Endothelial cell of umbilical vein (primary cell): ENCODE data around the gene TNFSF13. TPM values are rescaled to one million over a fixed set of nuclear protein-coding genes. Genes with fewer than 3 reads are reported as not detected.

ENCODE experiments used
- BruUV-seq: library from RNA; stranded (reverse); fragments of 400-500 nt; replicated peaks from 2 replicates; lab custom pipeline; 2021; lab: Mats Ljungman, UMichigan
- CTCF ChIA-PET: fragments of 300-600, 350-600 bp; sonication (Branson Sonifier 250); formaldehyde crosslinking; loops from one replicate; lab custom pipeline; 2021; ENCODE audit warnings: antibody characterized with exemption, inconsistent platforms; lab: Charles Lee
- POLR2A ChIA-PET: fragments of 300-600, 350-600 bp; sonication (Branson Sonifier 250); formaldehyde crosslinking; loops from one replicate; lab custom pipeline; 2021; ENCODE audit warnings: antibody characterized with exemption, inconsistent platforms; lab: Charles Lee
- DNase-seq: peaks from one replicate; pipeline ENCODE4 v3.0.0-alpha.2; 2011; ENCODE audit warnings: low read depth, low spot score
- FAIRE-seq: peaks from 2 replicates; lab custom pipeline; 2011; peaks lifted over from hg19 to GRCh38; lab: Jason Lieb, UNC
- H2AFZ ChIP-seq: 2 replicates; pipeline ENCODE4 v1.6.0; 2012; ENCODE audit warnings: low read depth, low read length, control low read depth, inconsistent platforms
- H3K27ac ChIP-seq: 2 replicates; pipeline ENCODE4 v1.5.1; 2011; ENCODE audit warnings: low read depth, mild to moderate bottlenecking, control low read depth, low read length, moderate library complexity; ENCODE audit not compliant: insufficient read depth
- H3K27me3 ChIP-seq, 2 experiments: 2 replicates each; pipeline versions ENCODE4 v1.6.0 to v1.6.1; 2011; ENCODE audit warnings: low read length in 2 of 2, mixed read lengths in 1 of 2; ENCODE audit not compliant: control insufficient read depth in 2 of 2, insufficient read depth in 2 of 2
- H3K36me3 ChIP-seq, 2 experiments: 2 replicates in 1 of 2; 3 replicates in 1 of 2; pipeline ENCODE4 v1.5.1; 2011; ENCODE audit warnings: low read length in 2 of 2, mild to moderate bottlenecking in 1 of 2, moderate library complexity in 1 of 2; ENCODE audit not compliant: control insufficient read depth in 2 of 2, insufficient read depth in 2 of 2; ENCODE audit errors: extremely low read depth in 1 of 2
- H3K4me1 ChIP-seq: 3 replicates; pipeline ENCODE4 v1.5.1; 2011; ENCODE audit warnings: mild to moderate bottlenecking, low read length; ENCODE audit not compliant: control insufficient read depth, insufficient read depth; ENCODE audit errors: extremely low read depth
- H3K4me2 ChIP-seq: 2 replicates; pipeline ENCODE4 v1.6.1; 2011; ENCODE audit warnings: low read length, control low read depth, mixed read lengths; ENCODE audit not compliant: insufficient read depth
- H3K4me3 ChIP-seq, 3 experiments: fragments of 200-600 bp in 1 of 3; sonication (generic), shearing (Covaris generic) in 1 of 3; replicated peaks in 1 of 3; 2 replicates each; pipeline ENCODE4 v1.5.1; 2011 to 2016; ENCODE audit warnings: control low read depth in 3 of 3, low read length in 3 of 3, mild to moderate bottlenecking in 2 of 3, inconsistent platforms in 1 of 3, low read depth in 1 of 3, moderate library complexity in 1 of 3; ENCODE audit not compliant: insufficient read depth in 1 of 3
- H3K79me2 ChIP-seq: 2 replicates; pipeline ENCODE4 v1.6.0; 2012; ENCODE audit warnings: low read length, inconsistent platforms; ENCODE audit not compliant: control insufficient read depth, insufficient read depth
- H3K9ac ChIP-seq: replicated peaks from 2 replicates; pipeline ENCODE3; 2011; ENCODE audit warnings: low read length, control low read depth; ENCODE audit not compliant: insufficient read depth; ENCODE audit errors: extremely low read depth
- H3K9me1 ChIP-seq: replicated peaks from 3 replicates; pipeline ENCODE4 v1.6.0; 2011; ENCODE audit warnings: mild to moderate bottlenecking, low read length; ENCODE audit not compliant: control insufficient read depth, insufficient read depth; ENCODE audit errors: extremely low read depth
- H3K9me3 ChIP-seq: replicated peaks from 2 replicates; pipeline ENCODE4 v1.5.1; 2012; ENCODE audit warnings: low read length, inconsistent platforms; ENCODE audit not compliant: control insufficient read depth, insufficient read depth
- H4K20me1 ChIP-seq: replicated peaks from 2 replicates; pipeline ENCODE3; 2011; ENCODE audit warnings: mild to moderate bottlenecking, low read length; ENCODE audit not compliant: control insufficient read depth, insufficient read depth; ENCODE audit errors: extremely low read depth
- EZH2 ChIP-seq: IDR thresholded peaks from 2 replicates; pipeline ENCODE4 v1.6.1; 2012; ENCODE audit warnings: borderline replicate concordance, low read depth, mild to moderate bottlenecking, moderate library complexity, low read length, inconsistent platforms; ENCODE audit not compliant: severe bottlenecking
- FOS ChIP-seq: IDR thresholded peaks from 2 replicates; pipeline ENCODE4 v1.6.1; 2011; ENCODE audit warnings: mild to moderate bottlenecking, low read length, moderate library complexity, borderline replicate concordance; ENCODE audit not compliant: insufficient read depth
- GATA2 ChIP-seq: IDR thresholded peaks from 2 replicates; pipeline ENCODE4 v1.7.0; 2011; ENCODE audit warnings: low read depth, mild to moderate bottlenecking, moderate library complexity, mixed read lengths, low read length; ENCODE audit not compliant: insufficient read length, insufficient read depth
- JUN ChIP-seq: IDR thresholded peaks from 2 replicates; pipeline ENCODE4 v1.6.1; 2011; ENCODE audit warnings: borderline replicate concordance, low read depth; ENCODE audit not compliant: insufficient read length, insufficient read depth
- MYC ChIP-seq: IDR thresholded peaks from one replicate; pipeline ENCODE4 v1.6.1; 2011; ENCODE audit warnings: mild to moderate bottlenecking, low read depth, low read length
- POLR2A ChIP-seq: IDR thresholded peaks from 2 replicates; pipeline ENCODE4 v1.6.1; 2012; ENCODE audit warnings: low read depth, mild to moderate bottlenecking, control low read depth, low read length
- POLR2AphosphoS5 ChIP-seq: IDR thresholded peaks from 2 replicates; pipeline ENCODE4 v1.6.1; 2012; ENCODE audit warnings: low read depth, mild to moderate bottlenecking, control low read depth, low read length, moderate library complexity; ENCODE audit not compliant: insufficient read depth
- dilution Hi-C: fragments of 300-500 bp; cut with MboI; formaldehyde crosslinking; loops from one replicate; pipeline ENCODE4 v1.15.0; 2019; ENCODE audit warnings: low sequenced_read_pairs; ENCODE audit not compliant: extremely low pct_ligation_motif_present
- intact Hi-C: fragments of 100-400 bp; cut with micrococcal nuclease; formaldehyde crosslinking; loops from one replicate; pipeline ENCODE4 v1.10.0; 2022
- polyA plus RNA-seq, 4 experiments: library from polyadenylated mRNA; depleted of rRNA in 3 of 4; stranded (reverse) in 3 of 4; unstranded in 1 of 4; fragments of >200 nt; gene quantifications; 2 replicates each; pipeline versions ENCODE4 v1.2.1 to v1.2.3, GENCODE V29; 2011 to 2012; ENCODE audit warnings: missing spikeins in 1 of 4
- total RNA-seq: library from RNA; stranded (reverse); gene quantifications from 2 replicates; pipeline ENCODE4 v1.2.3, GENCODE V29; 2021
- TF ChIP-seq, protein P1 (sequence below): IDR thresholded peaks from 2 replicates; pipeline ENCODE4 v1.6.1; 2011; ENCODE audit not compliant: insufficient read depth, insufficient read length
- TF ChIP-seq, protein P2 (sequence below), 2 donors: IDR thresholded peaks; 1 replicate in 1 of 2; 2 replicates in 1 of 2; pipeline ENCODE4 v1.5.1; 2011; ENCODE audit warnings: low read length in 2 of 2, mild to moderate bottlenecking in 2 of 2, moderate library complexity in 2 of 2, control low read depth in 1 of 2, inconsistent platforms in 1 of 2, low read depth in 1 of 2; ENCODE audit not compliant: insufficient read depth in 1 of 2; ENCODE audit errors: extremely low read depth in 1 of 2

Gene TNFSF13
- total and polyA plus RNA-seq, 2 donors (not counting 3 experiments of a cell fraction or from before 2014, with no cell fraction given), result 3.6 to 5.4 TPM

DNA sequence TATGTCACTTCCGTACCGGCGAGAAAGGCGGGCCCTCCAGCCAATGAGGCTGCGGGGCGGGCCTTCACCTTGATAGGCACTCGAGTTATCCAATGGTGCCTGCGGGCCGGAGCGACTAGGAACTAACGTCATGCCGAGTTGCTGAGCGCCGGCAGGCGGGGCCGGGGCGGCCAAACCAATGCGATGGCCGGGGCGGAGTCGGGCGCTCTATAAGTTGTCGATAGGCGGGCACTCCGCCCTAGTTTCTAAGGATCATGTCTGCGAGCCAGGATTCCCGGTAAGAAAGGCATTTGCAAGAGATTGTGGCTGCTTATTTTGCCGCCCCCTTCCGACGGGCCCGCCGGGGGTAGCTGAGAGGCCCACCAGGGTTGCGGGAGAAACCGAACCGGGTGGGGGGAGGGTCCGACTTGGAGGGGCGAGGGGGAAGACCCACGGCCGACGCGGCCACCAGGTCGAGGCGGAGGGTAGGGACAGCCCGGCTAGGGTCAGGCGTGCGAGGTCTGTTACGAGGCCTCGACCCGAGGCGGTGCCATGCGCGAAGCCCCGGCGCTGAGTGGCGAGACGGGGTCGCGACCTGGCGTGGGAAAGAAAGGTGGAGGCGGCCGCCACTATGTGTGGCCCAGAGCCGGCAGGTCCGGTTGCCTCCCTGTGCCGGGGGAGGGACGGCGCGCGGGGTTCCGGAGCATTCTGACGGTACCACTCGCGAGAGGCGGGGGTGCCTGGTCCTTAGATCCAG lies 14.2 kb downstream of the TNFSF13 start:
- no peak overlapping the region for H2AFZ ChIP-seq
- ChIA-PET POLR2A (interaction anchor here (1.0 to 2.1 kb wide), 4 partner anchors 10 to 114 kb away, joined by 3 to 9 read pairs (median 6); partner anchors contain the start of genes MPDU1, POLR2A, TP53 and WRAP53), CTCF (interaction anchor here (1.6 to 6.2 kb wide), 4 partner anchors 11 to 115 kb away, joined by 5 to 40 read pairs (median 10); partner anchors contain the start of genes MPDU1, SOX15, TP53 and WRAP53)
- H3K9me3 ChIP-seq, result no peaks in the 10 kb centered on the region
- dilution Hi-C loops, result no loop called here
- peaks cover 43% of the 10 kb centered on the region for H3K4me1 ChIP-seq
- H3K9ac ChIP-seq, result peak overlapping the region; percentile 98
- H3K27ac ChIP-seq, result peak overlapping the region; percentile 91
- H3K4me3 ChIP-seq, result peak overlapping the region; percentile 86 to 96 (median 87)
- peak; percentile 100 for DNase-seq
- no peak overlapping the region for H3K4me2 ChIP-seq
- peaks cover 30 to 49% of the 10 kb centered on the region in 2 experiments for H3K36me3 ChIP-seq
- peak; percentile 100 for FAIRE-seq
- H3K79me2 ChIP-seq, result peaks cover 51% of the 10 kb centered on the region
- no peak for TF ChIP-seq GATA2
- peak; percentile 99 for TF ChIP-seq POLR2A
- peak; percentile 100 for TF ChIP-seq POLR2AphosphoS5
- no peaks in the 10 kb centered on the region for H3K27me3 ChIP-seq
- H3K9me1 ChIP-seq, result no peaks in the 10 kb centered on the region
- intact Hi-C loops, result loop anchor here (1.0 to 5.0 kb wide), 6 partner anchors 11 to 265 kb away; partner anchors contain the start of genes MPDU1, POLR2A, SENP3 and WRAP53
- peaks cover 9% of the 10 kb centered on the region for H4K20me1 ChIP-seq
- no TSS peak for BruUV-seq

DNA sequence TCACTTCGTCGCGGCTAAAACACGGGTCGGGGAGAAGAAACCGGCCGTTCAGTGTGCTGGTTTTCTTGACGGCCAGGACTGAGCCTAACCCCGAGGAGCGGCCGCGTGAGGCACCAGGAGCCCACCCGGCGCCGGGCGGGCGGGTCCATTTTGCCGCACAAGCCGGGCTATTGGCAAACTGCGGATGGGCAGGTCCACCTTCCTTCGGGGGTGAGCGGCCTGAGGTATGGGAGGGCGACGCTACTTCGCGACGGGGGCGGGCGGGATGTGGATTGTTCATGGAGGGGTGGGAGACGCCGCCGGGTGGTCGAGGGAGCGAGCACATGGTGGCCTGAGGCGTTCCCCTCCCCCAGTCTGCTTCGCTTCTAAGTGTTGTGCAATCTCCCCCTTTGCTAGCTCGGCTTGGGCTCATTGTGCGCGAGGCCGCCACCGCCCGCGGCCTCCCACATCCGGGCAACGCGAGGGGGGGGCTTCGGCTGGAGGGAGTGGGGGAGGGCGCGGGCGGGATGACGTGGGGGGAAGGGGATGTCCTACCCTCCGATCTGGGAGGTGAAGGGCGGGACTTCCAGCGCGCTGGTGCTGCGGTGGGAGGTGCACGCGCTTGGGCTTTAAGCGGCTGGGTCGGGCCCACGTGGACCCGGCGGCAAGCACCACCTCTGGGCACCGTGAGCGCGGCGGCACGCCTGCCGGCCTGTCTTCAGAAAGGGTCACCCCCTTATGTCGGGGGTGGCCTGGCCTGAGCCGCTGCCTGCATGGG lies 15.0 kb downstream of the TNFSF13 start:
- DNase-seq (peak; percentile 91), FAIRE-seq (peak; percentile 88)
- H3K4me1 ChIP-seq, result peaks cover 48% of the 10 kb centered on the region
- H2AFZ ChIP-seq, result no peak overlapping the region
- H3K4me2 ChIP-seq, result peak overlapping the region; percentile 92
- peaks cover 34 to 53% of the 10 kb centered on the region in 2 experiments for H3K36me3 ChIP-seq
- dilution Hi-C loops, result no loop called here
- H3K9ac ChIP-seq, result peak overlapping the region; percentile 98
- peak overlapping the region; percentile 91 for H3K27ac ChIP-seq
- no peaks in the 10 kb centered on the region for H3K9me1 ChIP-seq
- TF ChIP-seq, protein P1, sequence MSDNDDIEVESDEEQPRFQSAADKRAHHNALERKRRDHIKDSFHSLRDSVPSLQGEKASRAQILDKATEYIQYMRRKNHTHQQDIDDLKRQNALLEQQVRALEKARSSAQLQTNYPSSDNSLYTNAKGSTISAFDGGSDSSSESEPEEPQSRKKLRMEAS, result peak; percentile 85
- TF ChIP-seq MYC (peak; percentile 96), POLR2AphosphoS5 (peak; percentile 83), POLR2A (peak; percentile 83), FOS (no peak), JUN (no peak), EZH2 (no peak), GATA2 (no peak)
- TF ChIP-seq, protein P2, sequence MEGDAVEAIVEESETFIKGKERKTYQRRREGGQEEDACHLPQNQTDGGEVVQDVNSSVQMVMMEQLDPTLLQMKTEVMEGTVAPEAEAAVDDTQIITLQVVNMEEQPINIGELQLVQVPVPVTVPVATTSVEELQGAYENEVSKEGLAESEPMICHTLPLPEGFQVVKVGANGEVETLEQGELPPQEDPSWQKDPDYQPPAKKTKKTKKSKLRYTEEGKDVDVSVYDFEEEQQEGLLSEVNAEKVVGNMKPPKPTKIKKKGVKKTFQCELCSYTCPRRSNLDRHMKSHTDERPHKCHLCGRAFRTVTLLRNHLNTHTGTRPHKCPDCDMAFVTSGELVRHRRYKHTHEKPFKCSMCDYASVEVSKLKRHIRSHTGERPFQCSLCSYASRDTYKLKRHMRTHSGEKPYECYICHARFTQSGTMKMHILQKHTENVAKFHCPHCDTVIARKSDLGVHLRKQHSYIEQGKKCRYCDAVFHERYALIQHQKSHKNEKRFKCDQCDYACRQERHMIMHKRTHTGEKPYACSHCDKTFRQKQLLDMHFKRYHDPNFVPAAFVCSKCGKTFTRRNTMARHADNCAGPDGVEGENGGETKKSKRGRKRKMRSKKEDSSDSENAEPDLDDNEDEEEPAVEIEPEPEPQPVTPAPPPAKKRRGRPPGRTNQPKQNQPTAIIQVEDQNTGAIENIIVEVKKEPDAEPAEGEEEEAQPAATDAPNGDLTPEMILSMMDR (IDR thresholded peaks at IDR 0.05; ENCODE audit: extremely low read depth in 1 of 2, insufficient read depth in 1 of 2, low read depth in 1 of 2, low read length in 2 of 2), result no peak
- intact Hi-C loops, result loop anchor here (2.0 to 5.0 kb wide), 2 partner anchors 115 to 264 kb away; partner anchors contain the start of gene WRAP53
- TSS peak; percentile 73 for BruUV-seq
- peak overlapping the region; percentile 86 to 96 (median 87) for H3K4me3 ChIP-seq
- H3K27me3 ChIP-seq, result no peaks in the 10 kb centered on the region
- ChIA-PET POLR2A (interaction anchor here (0.5 to 2.1 kb wide), 7 partner anchors 10 to 542 kb away, joined by 3 to 9 read pairs (median 5); partner anchors contain the start of genes MPDU1, POLR2A, TMEM256 and TP53), CTCF (interaction anchor here (0.6 to 6.2 kb wide), 5 partner anchors 10 to 169 kb away, joined by 4 to 40 read pairs (median 6); partner anchors contain the start of genes MPDU1, SOX15, TMEM256 and TP53)
- peaks cover 53% of the 10 kb centered on the region for H3K79me2 ChIP-seq
- H3K9me3 ChIP-seq, result no peaks in the 10 kb centered on the region
- peaks cover 9% of the 10 kb centered on the region for H4K20me1 ChIP-seq
